NOMO-1 (cell line): Measurements from ENCODE around the gene CALML4.
"Not testable (repeated sequence)": the region's sequence is repeated elsewhere in the genome, so short reads cannot be mapped to it uniquely, and the experiment has no call there.

Experiments used
- DNase-seq, 2 experiments: peaks; one replicate each; lab custom pipeline; 2025; ENCODE audit not compliant: unreplicated experiment in 2 of 2; lab: John Stamatoyannopoulos, UW

The CALML4 gene

DNA sequence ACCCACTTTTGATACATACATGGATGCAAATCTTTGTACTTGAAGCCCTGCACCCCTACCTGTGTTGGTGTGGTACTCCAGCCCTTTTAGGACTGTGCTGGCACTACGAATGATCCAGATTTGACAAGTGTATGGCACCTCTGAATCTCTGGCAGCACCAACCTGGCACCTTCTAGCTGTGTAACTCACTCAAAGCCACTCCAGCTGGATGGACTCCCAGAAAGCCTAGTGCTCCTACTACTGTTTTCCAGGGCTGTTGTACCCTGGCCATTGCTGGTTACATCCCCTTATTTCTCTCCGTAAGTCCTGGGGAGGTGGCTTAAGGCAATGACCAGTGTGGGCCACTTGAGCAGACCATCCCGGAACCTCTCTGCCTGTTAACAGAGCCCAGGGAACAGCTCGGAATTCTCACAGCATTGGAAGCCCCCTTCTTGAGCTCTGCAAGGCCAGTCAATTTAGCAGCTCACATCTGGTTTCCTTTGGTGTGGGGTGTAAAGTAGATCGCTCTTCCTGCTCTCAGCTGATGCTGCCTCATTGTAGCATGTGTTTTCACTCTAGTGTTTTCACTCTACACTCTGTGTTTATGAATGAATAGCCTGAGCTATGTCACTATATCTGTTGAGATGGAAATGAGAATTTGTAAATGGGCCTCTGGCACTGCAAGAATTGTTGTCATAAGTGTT is 12.2 kb downstream of the CALML4 start:
- DNase-seq = no peak

DNA sequence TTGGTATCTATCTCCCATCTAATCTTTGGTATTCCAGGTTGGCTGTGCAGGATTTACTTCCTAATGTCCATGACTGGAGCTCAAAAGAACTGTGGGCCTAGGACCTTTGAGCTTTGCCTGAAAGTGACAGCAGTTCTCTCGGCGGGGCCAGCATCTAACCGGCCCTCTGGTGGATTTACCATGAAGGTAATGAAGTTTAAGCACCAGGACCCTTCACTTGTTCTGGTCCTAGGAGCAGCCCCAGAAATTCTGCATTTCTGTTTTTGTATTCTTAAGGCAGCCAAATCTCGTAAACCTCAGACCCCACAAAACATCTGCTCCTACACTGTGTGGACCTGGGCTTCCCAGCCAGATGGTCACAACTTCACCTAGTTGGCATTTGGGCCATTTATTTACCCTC is 13.0 kb downstream of the CALML4 start:
- DNase-seq = no peak

DNA sequence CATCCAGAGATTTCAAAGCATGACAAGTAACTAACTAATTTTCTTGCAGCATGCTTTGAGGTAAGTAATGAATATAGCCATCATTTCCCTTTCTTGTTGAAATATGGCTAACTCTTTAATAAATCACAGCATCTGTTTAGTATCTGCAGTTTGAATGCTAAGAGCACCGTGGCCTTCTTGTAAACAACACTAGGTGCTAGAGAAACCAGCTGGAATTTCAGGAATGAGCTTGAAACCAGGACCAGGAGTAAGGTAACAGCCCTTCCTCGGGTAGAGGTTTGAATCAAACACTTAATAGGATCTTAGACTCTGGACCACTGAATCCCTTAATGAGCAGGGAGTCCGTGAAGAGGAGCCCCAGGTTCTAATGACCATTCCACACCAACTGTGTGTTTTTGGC is 13.6 kb downstream of the CALML4 start:
- DNase-seq = no peak

DNA sequence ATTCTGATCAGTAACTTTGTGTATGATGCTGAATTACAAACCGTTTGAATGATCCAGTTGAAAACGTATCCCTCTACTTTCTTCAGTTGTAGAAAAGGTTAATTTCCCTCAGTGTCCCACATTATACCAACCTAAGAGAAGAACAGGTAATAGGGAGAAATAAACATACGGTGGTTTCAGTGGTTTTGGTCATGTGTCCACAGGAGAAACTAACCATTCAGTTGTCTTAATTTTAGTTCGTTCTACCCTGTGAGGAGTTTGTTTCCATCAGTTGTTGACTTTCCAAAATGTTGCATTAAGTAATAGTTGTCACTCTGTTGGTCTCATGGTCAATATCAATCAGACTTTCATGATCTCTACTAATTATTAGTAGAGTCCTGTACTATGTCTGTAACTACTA is 15.1 kb downstream of the CALML4 start:
- no peak for DNase-seq

DNA sequence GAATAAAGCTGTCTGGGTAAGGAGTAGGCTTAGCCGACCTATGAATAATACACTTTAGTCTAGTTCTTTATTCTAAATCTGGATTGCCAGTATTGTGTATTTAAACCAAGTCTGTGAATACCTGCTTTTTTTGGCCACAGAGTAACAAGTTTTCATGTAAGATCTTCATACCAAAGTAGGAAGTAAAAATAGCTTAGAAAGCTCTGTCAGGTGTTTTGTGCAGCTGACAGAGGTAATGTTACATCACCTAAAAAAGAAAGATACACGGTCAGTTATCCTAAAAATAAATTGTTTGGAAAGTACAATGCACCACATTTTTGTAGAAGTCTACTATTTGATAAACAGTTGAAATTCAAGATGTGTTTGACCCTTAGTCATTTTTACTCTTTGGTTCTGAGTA is 16.5 kb downstream of the CALML4 start:
- no peak for DNase-seq

DNA sequence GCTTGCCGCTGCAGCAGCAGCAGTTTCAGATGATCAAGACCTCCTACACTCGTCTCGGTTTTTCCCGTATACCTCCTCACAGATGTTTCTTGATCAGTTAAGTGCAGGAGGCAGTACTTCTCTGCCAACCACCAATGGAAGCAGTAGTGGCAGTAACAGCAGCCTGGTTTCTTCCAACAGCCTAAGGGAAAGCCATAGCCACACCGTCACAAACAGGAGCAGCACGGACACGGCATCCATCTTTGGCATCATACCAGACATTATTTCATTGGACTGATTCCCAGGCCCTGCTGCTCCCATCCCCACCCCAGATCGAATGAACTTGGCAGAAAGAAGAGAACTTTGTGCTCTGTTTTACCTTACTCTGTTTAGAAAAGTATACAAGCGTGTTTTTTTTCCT is 17.6 kb downstream of the CALML4 start:
- DNase-seq = no peak

DNA sequence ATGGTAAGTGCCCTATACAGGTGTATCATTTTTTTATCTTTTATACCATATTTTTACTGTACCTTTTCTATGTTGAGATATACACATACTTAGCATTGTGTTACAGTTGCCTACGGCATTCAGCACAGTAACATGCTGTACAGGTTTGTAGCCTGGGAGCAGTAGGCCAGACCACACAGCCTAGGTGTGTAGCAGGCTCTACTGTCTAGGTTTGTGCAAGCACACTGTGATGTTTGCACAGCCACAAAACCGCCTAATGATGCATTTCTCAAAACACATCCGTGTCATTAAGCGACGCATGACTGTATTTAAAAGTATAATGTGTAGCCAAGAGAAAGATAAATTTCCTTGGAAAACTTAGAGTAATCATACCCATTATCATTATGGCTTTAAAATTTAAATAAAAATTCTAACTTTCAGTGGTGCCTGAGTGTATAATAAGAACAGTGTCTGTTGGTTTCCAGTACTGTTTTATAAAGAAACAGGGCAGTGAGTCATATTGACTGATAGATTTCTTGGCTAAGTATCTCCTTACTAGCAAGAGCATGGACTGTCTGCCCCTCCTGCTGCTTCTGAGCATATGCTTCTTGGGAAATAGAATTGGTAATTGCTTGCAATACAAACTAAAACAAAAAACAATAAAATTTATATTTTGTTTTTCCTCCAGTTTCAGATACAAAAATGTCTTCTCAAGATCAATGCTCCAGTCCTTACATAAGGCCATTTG is 18.3 kb downstream of the CALML4 start:
- DNase-seq = no peak

DNA sequence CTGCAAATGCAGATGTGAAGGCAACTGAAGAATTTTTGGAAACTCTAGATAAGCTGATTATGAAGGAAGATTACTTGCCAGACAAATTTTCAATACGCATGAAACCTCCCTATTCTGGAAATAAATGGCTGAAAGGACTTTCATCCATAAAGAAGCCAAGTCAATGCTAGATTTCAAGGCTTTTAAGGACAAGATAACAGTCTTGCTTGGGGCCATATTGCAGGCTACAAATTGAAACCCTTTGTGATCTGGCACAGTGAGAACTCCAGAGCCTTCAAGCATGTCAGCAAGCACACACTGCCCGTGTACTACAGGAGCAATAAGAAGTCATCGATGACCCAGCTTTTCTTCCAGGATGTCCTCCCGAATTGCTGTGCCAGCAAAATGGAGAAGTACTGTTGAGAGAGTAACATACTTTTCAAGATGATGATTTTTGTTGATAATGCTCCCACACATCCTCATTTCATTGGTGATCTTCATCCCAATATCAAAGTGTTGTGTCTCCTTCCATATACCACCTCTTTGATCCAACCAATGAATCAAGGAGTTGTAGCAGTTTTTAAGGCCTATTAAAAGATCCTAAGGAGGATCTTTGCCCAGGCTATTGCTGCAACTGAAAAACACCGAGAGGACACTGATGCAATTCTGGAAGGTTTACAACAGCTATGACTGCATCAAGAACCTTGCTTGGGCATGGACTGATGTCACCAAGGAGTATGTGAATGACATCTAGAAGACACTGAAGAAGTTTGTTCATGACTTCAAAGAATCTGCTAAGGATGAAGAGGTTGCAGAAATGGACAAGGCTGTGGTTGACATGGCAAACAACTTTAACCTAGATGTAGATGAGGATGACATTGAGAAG is 20.3 kb downstream of the CALML4 start:
- no peak for DNase-seq

DNA sequence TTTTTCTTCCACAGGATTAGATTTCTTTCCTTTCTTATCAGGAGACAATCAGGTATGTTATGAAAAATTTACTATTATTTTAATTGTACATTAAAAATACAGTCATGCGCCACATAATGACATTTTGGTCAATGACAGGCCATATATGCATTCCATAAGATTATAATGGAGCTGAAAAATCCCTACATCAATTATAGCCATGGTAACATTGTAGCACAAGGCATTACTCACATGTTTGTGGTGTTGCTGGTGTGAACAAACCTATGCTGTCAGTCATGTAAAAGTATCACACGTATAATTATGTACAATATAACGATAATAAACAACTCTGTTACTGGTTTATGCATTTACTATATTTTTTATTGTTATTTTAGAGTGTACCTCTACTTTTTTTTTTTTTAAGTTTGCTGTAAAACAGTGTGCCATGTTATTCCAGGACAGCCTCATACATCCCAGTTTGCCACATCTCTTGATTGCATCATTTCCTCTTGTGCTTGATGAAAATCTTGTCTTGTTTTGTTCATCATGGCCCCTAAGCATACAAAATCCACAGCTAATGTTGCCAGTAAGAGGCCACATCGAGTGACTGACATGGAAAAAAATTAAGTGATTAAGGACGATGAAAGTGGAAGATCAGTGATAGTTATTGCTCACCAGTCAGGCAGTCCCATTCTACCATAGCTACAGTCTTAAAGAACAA is 21.4 kb downstream of the CALML4 start:
- DNase-seq = no peak

DNA sequence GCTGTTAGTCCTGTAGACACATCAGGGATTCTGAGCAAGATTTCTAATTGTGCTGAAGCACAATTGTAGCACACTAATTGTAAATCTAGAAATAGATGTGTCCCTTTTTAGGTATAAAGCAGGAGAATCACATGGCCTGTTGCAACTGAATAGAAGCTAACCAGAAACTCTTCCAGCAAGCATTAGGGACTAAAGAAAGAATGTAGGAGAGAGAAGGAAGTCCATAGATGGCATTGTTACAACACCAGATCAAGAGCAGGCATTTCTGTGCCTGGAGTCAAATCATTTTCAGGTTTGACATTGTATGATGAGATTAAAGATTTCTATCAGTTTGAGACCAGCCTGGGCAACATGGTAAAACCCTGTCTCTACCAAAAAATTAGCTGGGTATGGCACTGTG is 27.4 kb downstream of the CALML4 start:
- no peak for DNase-seq

DNA sequence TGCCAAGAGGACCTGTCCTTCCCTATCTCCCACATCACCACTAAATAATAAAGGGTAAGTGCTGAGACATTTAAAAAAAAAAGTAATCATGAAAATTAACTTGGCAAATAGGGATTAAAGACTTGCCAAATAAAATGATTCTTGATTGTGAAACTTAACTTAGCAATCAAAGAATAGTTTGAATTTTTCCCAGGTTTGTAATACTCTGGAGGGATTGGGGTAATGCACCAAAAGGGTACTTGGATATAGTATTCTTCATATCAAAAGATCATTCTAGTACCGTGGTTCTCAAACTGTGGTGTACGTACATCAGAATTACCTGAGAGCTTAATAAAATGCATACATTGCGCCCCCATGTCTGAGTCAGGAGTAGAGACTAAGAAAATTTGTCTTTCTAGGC is 28.5 kb downstream of the CALML4 start:
- DNase-seq = no peak

DNA sequence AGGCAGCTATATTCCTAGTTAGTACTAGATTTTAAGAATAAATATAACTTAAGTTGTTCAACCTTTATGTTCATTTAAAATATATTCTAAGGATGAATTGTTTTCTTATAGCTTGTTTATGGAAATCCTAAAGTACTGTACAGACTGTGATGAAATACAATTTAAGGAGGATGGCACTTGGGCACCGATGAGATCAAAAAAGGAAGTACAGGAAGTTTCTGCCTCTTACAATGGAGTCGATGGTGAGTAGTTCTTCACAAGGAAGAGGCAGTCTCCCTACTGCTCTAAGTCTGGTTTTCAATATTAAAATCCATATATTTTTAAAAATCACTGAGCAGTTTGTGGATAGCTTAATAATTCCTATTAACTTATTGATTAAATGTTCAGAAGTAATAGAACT is 29.6 kb downstream of the CALML4 start:
- peak; percentile 29 to 39 for DNase-seq

DNA sequence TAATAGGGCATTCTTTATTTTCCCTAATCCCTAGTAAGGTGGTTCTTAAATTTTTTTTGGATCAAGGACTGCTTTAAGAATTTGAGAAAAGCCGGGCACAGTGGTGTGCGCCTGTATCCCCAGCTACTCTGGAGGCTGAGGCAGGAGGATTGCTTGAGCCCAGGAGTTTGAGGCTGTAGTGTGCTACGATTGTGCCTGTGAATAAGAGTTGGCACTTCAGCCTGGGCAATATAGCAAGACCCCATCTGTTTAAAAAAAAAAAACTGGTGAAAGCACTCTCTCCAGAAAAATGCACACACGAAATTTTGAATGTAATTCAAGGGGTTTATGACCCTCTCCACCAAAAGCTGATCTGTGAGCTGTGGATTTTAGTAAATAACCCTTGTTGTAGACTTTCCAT is 32.0 kb downstream of the CALML4 start:
- no peak for DNase-seq

DNA sequence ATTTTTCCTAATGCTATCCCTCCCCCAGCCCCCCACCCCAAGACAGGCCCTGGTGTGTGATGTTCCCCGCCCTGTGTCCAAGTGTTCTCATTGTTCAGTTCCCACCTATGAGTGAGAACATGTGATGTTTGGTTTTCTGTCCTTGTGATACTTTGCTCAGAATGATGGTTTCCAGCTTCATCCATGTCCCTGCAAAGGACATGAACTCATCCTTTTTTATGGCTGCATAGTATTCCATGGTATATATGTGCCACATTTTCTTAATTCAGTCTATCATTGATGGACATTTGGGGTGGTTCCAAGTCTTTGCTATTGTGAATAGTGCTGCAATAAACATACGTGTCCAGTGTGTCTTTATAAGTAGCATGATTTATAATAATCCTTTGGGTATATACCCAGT is 33.1 kb downstream of the CALML4 start:
- DNase-seq = not testable (repeated sequence)

DNA sequence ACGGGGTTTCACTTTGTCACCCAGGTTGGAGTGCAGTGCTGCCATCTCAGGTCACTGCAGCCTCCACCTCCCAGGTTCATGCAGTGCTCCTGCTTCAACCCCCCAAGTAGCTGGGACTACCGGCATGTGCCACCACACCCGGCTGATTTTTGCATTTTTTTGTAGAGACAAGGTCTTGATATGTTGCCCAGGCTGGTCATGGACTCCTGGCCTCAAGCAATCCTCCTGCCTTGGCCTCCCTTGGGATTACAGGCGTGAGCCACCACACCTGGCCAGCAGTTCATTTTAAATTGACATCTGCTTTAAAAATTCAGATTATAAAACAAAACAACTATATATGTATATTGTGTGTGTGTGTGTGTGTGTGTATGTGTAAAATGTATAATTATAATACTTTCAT is 38.3 kb downstream of the CALML4 start:
- no peak for DNase-seq

DNA sequence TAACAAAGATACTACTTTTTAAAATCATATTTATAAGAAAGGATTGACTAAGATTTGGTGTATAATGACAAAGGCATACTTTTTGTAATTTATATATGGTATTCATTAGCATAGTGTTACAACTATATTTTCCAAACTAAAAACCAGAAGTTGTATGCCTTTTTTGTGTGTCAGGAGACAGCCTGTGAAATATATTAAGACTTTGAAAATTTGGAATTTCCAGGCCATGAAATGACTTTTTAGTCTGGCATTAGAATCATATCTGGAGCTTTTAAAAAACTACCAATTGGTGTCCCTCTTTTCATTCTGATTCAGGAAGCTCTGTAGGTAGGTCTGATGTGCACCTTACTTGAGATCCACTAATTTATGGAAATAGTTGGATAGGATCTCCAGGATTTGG is 41.9 kb downstream of the CALML4 start:
- DNase-seq = no peak

DNA sequence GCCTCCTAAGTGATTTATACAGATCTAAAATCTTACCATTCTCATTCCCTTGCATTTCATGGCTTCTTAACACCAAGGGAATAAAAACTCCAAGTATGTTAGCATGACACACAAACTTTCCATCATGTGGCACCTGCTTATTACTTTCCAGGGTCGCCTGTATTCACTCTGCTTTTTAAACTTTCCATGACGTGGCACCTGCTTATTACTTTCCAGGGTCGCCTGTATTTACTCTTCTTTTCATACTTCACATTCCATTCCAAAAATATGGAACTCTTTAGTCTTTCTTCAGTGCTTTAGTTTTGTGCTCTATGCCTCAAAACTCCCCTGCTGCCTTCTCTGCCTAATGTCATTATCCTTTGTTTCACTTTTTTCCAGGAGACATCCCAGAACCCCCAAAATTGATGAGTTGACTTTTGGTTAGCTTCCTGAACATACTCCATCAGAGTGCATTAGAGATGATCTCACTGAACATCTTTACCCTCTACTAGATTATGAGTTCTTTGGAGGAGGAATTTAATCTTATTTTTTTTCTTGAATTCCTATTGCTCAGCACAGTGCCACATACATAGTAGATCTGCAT is 47.0 kb downstream of the CALML4 start:
- no peak for DNase-seq

DNA sequence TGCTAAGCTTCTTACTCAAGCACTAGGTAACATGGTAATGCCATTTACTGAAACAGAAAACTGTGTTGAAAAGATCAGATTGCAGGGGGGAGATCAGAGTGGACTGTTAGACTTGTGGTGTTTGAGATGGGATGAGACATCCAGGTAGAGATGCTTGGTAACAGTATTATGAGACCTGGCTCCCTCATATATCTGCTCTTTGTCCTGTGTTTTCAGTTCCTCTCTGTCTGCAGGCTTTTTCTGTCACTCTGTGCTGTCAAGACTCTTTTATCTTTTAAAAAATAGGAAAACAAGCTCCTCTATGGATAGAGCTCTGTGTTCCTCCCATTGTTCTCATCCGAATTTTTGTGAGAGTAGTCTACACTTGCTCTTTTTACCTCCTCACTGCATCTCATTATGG is 48.1 kb downstream of the CALML4 start:
- DNase-seq = no peak

DNA sequence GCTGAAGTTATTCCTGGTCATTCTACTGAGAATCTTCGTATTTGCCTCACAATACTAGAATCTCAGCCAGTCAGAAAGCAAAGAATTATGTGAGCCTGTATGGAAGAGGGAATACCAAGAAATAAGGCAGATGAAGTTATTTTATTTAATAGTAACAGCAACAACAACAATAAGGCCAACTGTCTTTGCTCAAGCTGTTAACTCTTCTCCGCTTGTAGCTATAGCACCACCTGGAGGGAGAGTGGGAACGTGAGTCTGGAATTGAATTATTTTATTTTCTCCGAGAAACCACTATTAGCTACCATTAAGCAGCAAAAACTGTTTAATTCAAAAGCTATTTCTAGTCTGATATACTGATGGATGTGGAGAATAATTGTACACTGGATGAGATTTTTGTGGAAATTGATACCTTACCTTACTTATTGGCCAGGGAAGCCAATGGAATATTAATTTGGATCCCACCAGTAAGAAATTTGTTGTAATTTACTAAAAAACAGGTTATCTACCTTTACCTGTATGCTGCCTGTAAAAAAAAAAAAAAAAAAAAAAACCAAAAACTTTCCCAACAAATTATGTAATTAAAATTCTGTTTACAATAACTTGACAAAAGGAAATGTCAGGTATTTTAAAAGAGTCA is 50.1 kb downstream of the CALML4 start:
- DNase-seq = peak in 1 of 2 experiments; percentile 9

DNA sequence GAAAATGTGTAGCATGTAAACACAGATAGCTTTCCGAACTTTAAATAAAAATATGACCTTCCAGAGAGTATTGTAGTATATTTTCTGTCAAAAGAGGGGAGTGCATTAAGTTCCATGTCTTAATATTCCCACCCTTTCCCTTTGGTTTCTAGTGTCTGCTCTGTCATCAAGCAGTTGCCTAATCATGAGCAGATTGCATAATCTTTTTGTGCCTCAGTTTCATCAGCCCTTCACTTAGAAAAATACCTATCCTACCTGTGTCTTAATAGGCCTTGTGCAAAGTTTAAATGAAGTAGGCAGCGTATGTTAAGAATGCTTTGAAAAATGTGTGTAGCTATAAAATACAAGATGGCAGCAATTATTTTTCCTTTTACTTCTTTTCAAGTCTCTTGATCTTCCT is 52.8 kb downstream of the CALML4 start:
- no peak for DNase-seq
